H7 (cell line): ENCODE results near the gene SPAG16. TPM values are rescaled to one million over a fixed set of nuclear protein-coding genes. Genes with fewer than 3 reads are reported as not detected.

Experiments used
- DNase-seq: peaks from one replicate; pipeline ENCODE4 v3.0.0; 2012
- H3K27me3 ChIP-seq: 2 replicates; pipeline ENCODE4 v1.6.0; 2011; ENCODE audit warnings: mild to moderate bottlenecking, low read length; ENCODE audit not compliant: control insufficient read depth, insufficient read depth
- H3K36me3 ChIP-seq: replicated peaks from 2 replicates; pipeline ENCODE4 v1.5.1; 2011; ENCODE audit warnings: low read length; ENCODE audit not compliant: control insufficient read depth, insufficient read depth
- H3K4me3 ChIP-seq: 2 replicates; pipeline ENCODE4 v1.5.1; 2011; ENCODE audit warnings: low read depth, mild to moderate bottlenecking, control low read depth, low read length, moderate library complexity; ENCODE audit not compliant: insufficient read depth
- total RNA-seq: library from RNA; depleted of rRNA; stranded (reverse); fragments of >200 nt; shearing (Covaris generic); gene quantifications from 2 replicates; pipeline ENCODE4 v1.2.3, GENCODE V29; 2014

Gene SPAG16
- total RNA-seq, 1 experiment from 2014 or later, result 17.2 TPM

- H3K4me3 ChIP-seq, result no peak overlapping the region
These were observed 900.2 kb downstream of the SPAG16 start for GRCh38 chr2:214184461-214184860.

GRCh38 chr2:214185546-214185945 lies 901.3 kb downstream of the SPAG16 start:
- H3K4me3 ChIP-seq, result no peak overlapping the region
- H3K36me3 ChIP-seq, result no peaks in the 10 kb centered on the region
- H3K27me3 ChIP-seq, result no peaks in the 10 kb centered on the region
- DNase-seq, result no peak

More at GRCh38 chr2:214184461-214184860, 900.2 kb downstream of the SPAG16 start:
- no peak for DNase-seq
- Histone ChIP-seq H3K27me3 (no peaks in the 10 kb centered on the region), H3K36me3 (no peaks in the 10 kb centered on the region)

- H3K36me3 ChIP-seq, result no peaks in the 10 kb centered on the region
- H3K4me3 ChIP-seq, result no peak overlapping the region
- DNase-seq, result no peak
- H3K27me3 ChIP-seq, result no peaks in the 10 kb centered on the region
These were observed 908.4 kb downstream of the SPAG16 start for GRCh38 chr2:214192711-214193110.

- H3K36me3 ChIP-seq, result no peaks in the 10 kb centered on the region
- DNase-seq, result no peak
- no peaks in the 10 kb centered on the region for H3K27me3 ChIP-seq
- H3K4me3 ChIP-seq, result no peak overlapping the region
These were observed 909.7 kb downstream of the SPAG16 start for GRCh38 chr2:214193943-214194342.

GRCh38 chr2:214196260-214196659 lies 912.0 kb downstream of the SPAG16 start:
- Histone ChIP-seq H3K36me3 (no peaks in the 10 kb centered on the region), H3K4me3 (no peak overlapping the region), H3K27me3 (no peaks in the 10 kb centered on the region)
- DNase-seq, result no peak

GRCh38 chr2:214201892-214202291 lies 917.6 kb downstream of the SPAG16 start:
- Histone ChIP-seq H3K4me3 (no peak overlapping the region), H3K36me3 (no peaks in the 10 kb centered on the region), H3K27me3 (no peaks in the 10 kb centered on the region)
- no peak for DNase-seq

GRCh38 chr2:214203214-214203613 lies 919.0 kb downstream of the SPAG16 start:
- Histone ChIP-seq H3K36me3 (no peaks in the 10 kb centered on the region), H3K27me3 (no peaks in the 10 kb centered on the region), H3K4me3 (no peak overlapping the region)
- DNase-seq, result no peak

GRCh38 chr2:214203744-214204289 lies 919.6 kb downstream of the SPAG16 start:
- H3K4me3 ChIP-seq, result no peak overlapping the region
- no peaks in the 10 kb centered on the region for H3K36me3 ChIP-seq
- no peak for DNase-seq
- H3K27me3 ChIP-seq, result no peaks in the 10 kb centered on the region

GRCh38 chr2:214215107-214215506 lies 930.8 kb downstream of the SPAG16 start:
- H3K27me3 ChIP-seq, result no peaks in the 10 kb centered on the region
- no peaks in the 10 kb centered on the region for H3K36me3 ChIP-seq
- H3K4me3 ChIP-seq, result no peak overlapping the region
- no peak for DNase-seq

- Histone ChIP-seq H3K27me3 (no peaks in the 10 kb centered on the region), H3K4me3 (no peak overlapping the region), H3K36me3 (no peaks in the 10 kb centered on the region)
- no peak for DNase-seq
These were observed 932.9 kb downstream of the SPAG16 start for GRCh38 chr2:214217136-214217535.

- Histone ChIP-seq H3K36me3 (no peaks in the 10 kb centered on the region), H3K27me3 (no peaks in the 10 kb centered on the region), H3K4me3 (no peak overlapping the region)
- DNase-seq, result no peak
These were observed 933.3 kb downstream of the SPAG16 start for GRCh38 chr2:214217599-214217998.

GRCh38 chr2:214220251-214220650 lies 936.0 kb downstream of the SPAG16 start:
- no peaks in the 10 kb centered on the region for H3K27me3 ChIP-seq
- no peak for DNase-seq
- H3K36me3 ChIP-seq, result no peaks in the 10 kb centered on the region
- no peak overlapping the region for H3K4me3 ChIP-seq

GRCh38 chr2:214226061-214226460 lies 941.8 kb downstream of the SPAG16 start:
- DNase-seq, result no peak
- Histone ChIP-seq H3K36me3 (no peaks in the 10 kb centered on the region), H3K4me3 (no peak overlapping the region)

GRCh38 chr2:214232271-214232670 lies 948.0 kb downstream of the SPAG16 start:
- Histone ChIP-seq H3K36me3 (no peaks in the 10 kb centered on the region), H3K27me3 (no peaks in the 10 kb centered on the region), H3K4me3 (no peak overlapping the region)
- no peak for DNase-seq

More at GRCh38 chr2:214226061-214226460, 941.8 kb downstream of the SPAG16 start:
- no peaks in the 10 kb centered on the region for H3K27me3 ChIP-seq

- H3K4me3 ChIP-seq, result no peak overlapping the region
- DNase-seq, result no peak
- H3K36me3 ChIP-seq, result no peaks in the 10 kb centered on the region
- H3K27me3 ChIP-seq, result no peaks in the 10 kb centered on the region
These were observed 948.9 kb downstream of the SPAG16 start for GRCh38 chr2:214233164-214233563.

GRCh38 chr2:214242797-214243196 lies 958.5 kb downstream of the SPAG16 start:
- Histone ChIP-seq H3K4me3 (no peak overlapping the region), H3K27me3 (no peaks in the 10 kb centered on the region), H3K36me3 (no peaks in the 10 kb centered on the region)
- no peak for DNase-seq
